B cell (primary cell): ENCODE data around the gene IGF2BP3. TPM values are rescaled to one million over a fixed set of nuclear protein-coding genes. Genes with fewer than 3 reads are reported as not detected.

Experiments
- ATAC-seq: fragments of 200-7000 bp; cut with Tn5 transposase; one replicate; pipeline ENCODE4 v1.10.0; 2021; ENCODE audit warnings: low read depth, mild to moderate bottlenecking, moderate number of reproducible peaks, moderate library complexity
- CTCF ChIA-PET: fragments of 350-600 bp; sonication (Branson Sonifier 250); formaldehyde crosslinking; loops from one replicate; lab custom pipeline; 2021; ENCODE audit warnings: antibody characterized with exemption, inconsistent platforms; lab: Charles Lee
- POLR2A ChIA-PET: fragments of 350-600 bp; sonication (Branson Sonifier 250); formaldehyde crosslinking; loops from one replicate; lab custom pipeline; 2021; ENCODE audit warnings: antibody characterized with exemption; lab: Charles Lee
- DNase-seq: peaks from one replicate; pipeline ENCODE4 v3.0.0; 2013
- H2AFZ ChIP-seq: 2 replicates; pipeline ENCODE4 v1.6.1; 2012; ENCODE audit warnings: mild to moderate bottlenecking, low read depth, low read length; ENCODE audit not compliant: insufficient read depth, poor library complexity, severe bottlenecking
- H3K27ac ChIP-seq, 2 donors: 1 replicate in 1 of 2; 2 replicates in 1 of 2; pipeline ENCODE4 v1.5.1; 2012 to 2013; ENCODE audit warnings: low read length in 2 of 2, mild to moderate bottlenecking in 2 of 2, moderate library complexity in 1 of 2
- H3K27me3 ChIP-seq, 4 experiments: fragments of 200-600 bp in 1 of 4; sonication (generic) in 1 of 4; replicated peaks in 1 of 4; 1 replicate in 2 of 4; 2 replicates in 2 of 4; pipeline versions ENCODE4 v1.6.1 to v1.7.0; 2013 to 2016; ENCODE audit warnings: low read length in 3 of 4, mild to moderate bottlenecking in 2 of 4, mixed read lengths in 1 of 4, moderate library complexity in 1 of 4; ENCODE audit not compliant: insufficient read depth in 4 of 4, control insufficient read depth in 3 of 4; ENCODE audit errors: control extremely low read depth in 1 of 4
- H3K36me3 ChIP-seq, 2 experiments: replicated peaks in 1 of 2; 1 replicate in 1 of 2; 2 replicates in 1 of 2; pipeline versions ENCODE4 v1.6.1 to v1.7.1; 2013; ENCODE audit warnings: low read length in 1 of 2; ENCODE audit not compliant: insufficient read depth in 2 of 2, control insufficient read depth in 1 of 2; ENCODE audit errors: control extremely low read depth in 1 of 2, extremely low read depth in 1 of 2
- H3K4me1 ChIP-seq, 2 donors: fragments of 200-600 bp in 1 of 2; sonication (generic) in 1 of 2; 1 replicate in 1 of 2; 2 replicates in 1 of 2; pipeline versions ENCODE4 v1.5.1 to v1.6.1; 2013 to 2017; ENCODE audit warnings: low read length in 2 of 2; ENCODE audit not compliant: control insufficient read depth in 2 of 2, insufficient read depth in 2 of 2
- H3K4me2 ChIP-seq: replicated peaks from 2 replicates; pipeline ENCODE3; 2012; ENCODE audit warnings: mild to moderate bottlenecking, low read depth, low read length; ENCODE audit not compliant: poor library complexity, severe bottlenecking
- H3K4me3 ChIP-seq, 5 experiments: fragments of 200-600 bp in 1 of 5; sonication (generic) in 1 of 5; 1 replicate in 3 of 5; 2 replicates in 2 of 5; pipeline versions ENCODE4 v1.5.1 to v1.7.0; 2011 to 2016; ENCODE audit warnings: low read length in 4 of 5, mild to moderate bottlenecking in 4 of 5, low read depth in 2 of 5, control low read depth in 1 of 5, moderate library complexity in 1 of 5; ENCODE audit not compliant: insufficient read depth in 1 of 5; ENCODE audit errors: control extremely low read depth in 1 of 5, extremely low read depth in 1 of 5
- H3K79me2 ChIP-seq: fragments of 200-600 bp; sonication (generic); one replicate; pipeline ENCODE4 v1.6.0; 2016; ENCODE audit warnings: low read length; ENCODE audit not compliant: control insufficient read depth, insufficient read depth
- H3K9ac ChIP-seq: fragments of 200-600 bp; sonication (generic); 2 replicates; pipeline ENCODE4 v1.6.1; 2017; ENCODE audit warnings: mild to moderate bottlenecking, low read length, moderate library complexity
- H3K9me3 ChIP-seq, 3 donors: one replicate each; pipeline versions ENCODE4 v1.6.1 to v1.7.1; 2013; ENCODE audit warnings: low read length in 2 of 3; ENCODE audit not compliant: control insufficient read depth in 2 of 3, insufficient read depth in 1 of 3; ENCODE audit errors: control extremely low read depth in 1 of 3
- H4K20me1 ChIP-seq: 2 replicates; pipeline ENCODE4 v1.6.0; 2012; ENCODE audit warnings: mild to moderate bottlenecking, low read length; ENCODE audit not compliant: insufficient read depth, control insufficient read depth, poor library complexity, severe bottlenecking
- H3K27ac Mint-ChIP-seq: one replicate; pipeline ENCODE4 v1.8.0; 2021; ENCODE audit warnings: mixed read lengths
- H3K27me3 Mint-ChIP-seq: one replicate; pipeline ENCODE4 v1.8.0; 2021; ENCODE audit warnings: mixed read lengths
- H3K4me1 Mint-ChIP-seq: one replicate; pipeline ENCODE4 v1.8.0; 2021; ENCODE audit warnings: mixed read lengths
- H3K4me3 Mint-ChIP-seq: one replicate; pipeline ENCODE4 v1.8.0; 2021; ENCODE audit warnings: mixed read lengths
- H3K9me3 Mint-ChIP-seq: one replicate; pipeline ENCODE4 v1.8.0; 2022; ENCODE audit warnings: mixed read lengths; ENCODE audit not compliant: insufficient read depth
- CTCF ChIP-seq: fragments of 200-600 bp; IDR thresholded peaks from one replicate; pipeline ENCODE4 v1.8.0; 2022; ENCODE audit warnings: antibody characterized with exemption, mild to moderate bottlenecking
- EZH2 ChIP-seq: IDR thresholded peaks from 2 replicates; pipeline ENCODE4 v1.6.1; 2012; ENCODE audit warnings: borderline replicate concordance, low read depth, mild to moderate bottlenecking, moderate library complexity, low read length; ENCODE audit not compliant: insufficient read depth, poor library complexity, severe bottlenecking
- WGBS: methylation state at CpG from one replicate; pipeline ENCODE4 v1.1.5; 2013; ENCODE audit warnings: missing lambda C conversion rate; ENCODE audit not compliant: insufficient coverage; 5-methylcytosine and 5-hydroxymethylcytosine counted together
- intact Hi-C: fragments of 100-400 bp; cut with micrococcal nuclease; formaldehyde crosslinking; loops from one replicate; pipeline ENCODE4 v1.10.0; 2022
- polyA plus RNA-seq: library from polyadenylated mRNA; depleted of rRNA; stranded (reverse); fragments of >200 nt; gene quantifications from 2 replicates; pipeline ENCODE4 v1.2.3, GENCODE V29; 2012
- total RNA-seq, 2 donors: library from RNA; stranded (reverse); fragments of 120-200 nt in 1 of 2; gene quantifications; 1 replicate in 1 of 2; 2 replicates in 1 of 2; pipeline versions ENCODE4 v1.2.3 to v1.2.4, GENCODE V29; 2013 to 2022

The IGF2BP3 gene
- total and polyA plus RNA-seq, 2 donors (not counting 1 experiment from before 2014, with no cell fraction given): 0.63 to 10.0 TPM

DNA sequence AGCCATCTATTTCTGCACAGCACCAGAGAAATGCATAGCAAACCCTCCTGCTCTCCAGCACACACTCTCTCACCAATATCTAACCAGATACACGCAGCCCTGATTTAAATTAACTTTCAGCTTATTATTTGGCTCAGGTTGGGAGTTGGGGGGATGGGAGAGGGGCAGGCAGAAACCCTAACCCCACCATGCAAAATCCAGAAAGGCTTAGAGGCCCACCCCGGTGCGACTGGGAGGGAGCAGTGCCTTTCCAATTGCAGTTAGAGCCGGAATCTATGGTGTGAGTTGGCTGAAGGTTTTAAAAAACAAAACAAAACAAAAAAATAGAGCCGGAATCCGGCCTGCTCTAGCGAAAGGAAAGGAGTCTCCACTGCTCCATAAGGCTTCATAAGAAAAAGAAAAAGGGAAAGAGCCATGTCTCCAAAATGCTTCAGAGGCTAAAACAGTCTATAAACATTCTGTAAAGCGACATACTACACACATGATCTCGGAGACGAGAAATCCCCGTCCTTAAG, 2.9 kb downstream of the IGF2BP3 start:
- peak overlapping the region; percentile 54 for H3K27ac Mint-ChIP-seq
- H4K20me1 ChIP-seq: peaks cover 8% of the 10 kb centered on the region
- H3K9me3 ChIP-seq: peaks cover 0 to 29% (median 4%) of the 10 kb centered on the region in 3 donors
- H3K27ac ChIP-seq: no peak overlapping the region
- no peaks in the 10 kb centered on the region for H3K9me3 Mint-ChIP-seq
- ATAC-seq: no peak
- H3K79me2 ChIP-seq: no peaks in the 10 kb centered on the region
- peak overlapping the region; percentile 80 for H3K4me3 Mint-ChIP-seq
- H3K9ac ChIP-seq: peak overlapping the region; percentile 59
- peaks cover 43 to 45% of the 10 kb centered on the region in 2 donors for H3K4me1 ChIP-seq
- peaks cover 40% of the 10 kb centered on the region for H3K4me1 Mint-ChIP-seq
- DNase-seq: no peak
- intact Hi-C loops: no loop called here
- H3K36me3 ChIP-seq: peaks cover 0 to 1% of the 10 kb centered on the region in 2 experiments
- peak overlapping the region; percentile 72 for H2AFZ ChIP-seq
- POLR2A ChIA-PET: no interaction called here
- peaks cover 0 to 67% (median 54%) of the 10 kb centered on the region in 4 experiments for H3K27me3 ChIP-seq
- H3K27me3 Mint-ChIP-seq: peaks cover 45% of the 10 kb centered on the region
- CTCF ChIA-PET: interaction anchor here (0.7 to 2.1 kb wide), 3 partner anchors 56 to 122 kb away, joined by 3 to 5 read pairs (median 3); no protein-coding TSS in a partner anchor
- WGBS: 38% methylated on average over 2 of the region's 11 CpGs
- H3K4me2 ChIP-seq: peak overlapping the region; percentile 89
- TF ChIP-seq CTCF: no peak
- peak; percentile 68 for TF ChIP-seq EZH2
- peak overlapping the region in 3 of 5 experiments; percentile 47 to 86 (median 60) for H3K4me3 ChIP-seq

GRCh38 chr7:23462846-23463245, 7.4 kb downstream of the IGF2BP3 start:
- Histone ChIP-seq H2AFZ (no peak overlapping the region), H3K27ac (no peak overlapping the region), H3K27me3 (peaks cover 0 to 33% (median 26%) of the 10 kb centered on the region in 4 experiments), H3K4me2 (no peak overlapping the region), H3K4me3 (no peak overlapping the region), H3K4me1 (peaks cover 6 to 8% of the 10 kb centered on the region in 2 donors), H4K20me1 (no peaks in the 10 kb centered on the region), H3K79me2 (no peaks in the 10 kb centered on the region), H3K36me3 (peaks cover 0 to 7% of the 10 kb centered on the region in 2 experiments), H3K9ac (no peak overlapping the region), H3K9me3 (peaks cover 0 to 2% (median 0%) of the 10 kb centered on the region in 3 donors)
- no peaks in the 10 kb centered on the region for H3K9me3 Mint-ChIP-seq
- CTCF ChIA-PET: interaction anchor here (0.6 to 3.9 kb wide), 17 partner anchors 18 to 200 kb away, joined by 3 to 29 read pairs (median 5); no protein-coding TSS in a partner anchor
- intact Hi-C loops: loop anchor here (1.0 kb wide), 2 partner anchors 106 to 190 kb away; no protein-coding TSS in a partner anchor
- no peak overlapping the region for H3K4me3 Mint-ChIP-seq
- peak; percentile 36 for TF ChIP-seq CTCF
- no peak for TF ChIP-seq EZH2
- ATAC-seq (no peak), DNase-seq (peak; percentile 49)
- H3K27me3 Mint-ChIP-seq: peaks cover 40% of the 10 kb centered on the region
- peaks cover 14% of the 10 kb centered on the region for H3K4me1 Mint-ChIP-seq
- POLR2A ChIA-PET: no interaction called here
- H3K27ac Mint-ChIP-seq: no peak overlapping the region
- WGBS: 0% methylated on average over 2 of the region's 2 CpGs
